Activated CD4-positive, alpha-beta T cell treated with anti-CD3 and anti-CD28 coated beads for 48 hours (primary cell): Measurements from ENCODE around the gene TWIST1.

Experiments used
- DNase-seq: peaks from one replicate; pipeline ENCODE4 v3.0.0-alpha.2; 2020

The TWIST1 gene

GRCh38 chr7:19112274-19113001 is 5.0 kb downstream of the TWIST1 start:
- DNase-seq, result no peak

DNA sequence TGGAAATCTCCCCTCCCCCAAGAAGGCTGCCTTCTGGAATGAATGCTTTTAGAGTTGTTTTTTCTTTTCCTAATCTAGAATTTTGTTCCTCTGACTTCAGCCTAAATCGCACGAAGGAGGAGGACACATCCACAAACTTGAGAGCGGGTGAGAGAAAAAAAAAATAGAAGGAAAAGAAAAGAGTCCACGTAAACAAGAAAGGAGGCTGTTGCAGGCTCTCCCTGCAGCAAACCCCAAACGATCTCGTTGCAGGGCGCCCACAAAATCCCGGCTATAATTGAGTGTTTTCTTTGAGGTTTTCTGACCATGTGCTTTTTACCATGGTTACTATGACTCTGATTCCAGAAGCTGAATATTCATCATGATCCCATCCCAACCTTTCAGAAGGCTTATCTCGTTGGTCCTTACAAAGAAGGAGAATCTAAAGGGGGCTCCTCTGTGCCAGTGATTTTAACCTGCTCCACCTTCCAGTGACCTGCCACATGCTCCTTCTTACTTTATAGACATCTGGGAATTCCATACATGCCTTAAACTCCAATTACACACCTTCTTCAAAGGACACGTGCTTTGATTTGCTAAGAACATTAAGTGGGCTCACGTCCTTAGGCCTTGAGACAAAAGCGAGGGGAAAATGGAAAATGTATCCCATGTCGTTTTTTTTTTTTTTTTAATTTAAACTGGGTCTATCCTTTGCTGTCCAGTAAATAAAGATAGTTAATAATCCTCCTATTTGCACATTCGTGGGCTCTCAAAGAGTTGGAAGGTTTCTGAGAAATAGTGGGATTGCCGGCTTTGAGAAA is 5.8 kb downstream of the TWIST1 start:
- DNase-seq, result no peak

- no peak for DNase-seq
These were observed 6.7 kb downstream of the TWIST1 start for GRCh38 chr7:19110776-19111175.

- DNase-seq, result no peak
These were observed 7.3 kb downstream of the TWIST1 start for GRCh38 chr7:19110026-19110730.

GRCh38 chr7:19109000-19109946 is 8.2 kb downstream of the TWIST1 start:
- DNase-seq, result no peak

DNA sequence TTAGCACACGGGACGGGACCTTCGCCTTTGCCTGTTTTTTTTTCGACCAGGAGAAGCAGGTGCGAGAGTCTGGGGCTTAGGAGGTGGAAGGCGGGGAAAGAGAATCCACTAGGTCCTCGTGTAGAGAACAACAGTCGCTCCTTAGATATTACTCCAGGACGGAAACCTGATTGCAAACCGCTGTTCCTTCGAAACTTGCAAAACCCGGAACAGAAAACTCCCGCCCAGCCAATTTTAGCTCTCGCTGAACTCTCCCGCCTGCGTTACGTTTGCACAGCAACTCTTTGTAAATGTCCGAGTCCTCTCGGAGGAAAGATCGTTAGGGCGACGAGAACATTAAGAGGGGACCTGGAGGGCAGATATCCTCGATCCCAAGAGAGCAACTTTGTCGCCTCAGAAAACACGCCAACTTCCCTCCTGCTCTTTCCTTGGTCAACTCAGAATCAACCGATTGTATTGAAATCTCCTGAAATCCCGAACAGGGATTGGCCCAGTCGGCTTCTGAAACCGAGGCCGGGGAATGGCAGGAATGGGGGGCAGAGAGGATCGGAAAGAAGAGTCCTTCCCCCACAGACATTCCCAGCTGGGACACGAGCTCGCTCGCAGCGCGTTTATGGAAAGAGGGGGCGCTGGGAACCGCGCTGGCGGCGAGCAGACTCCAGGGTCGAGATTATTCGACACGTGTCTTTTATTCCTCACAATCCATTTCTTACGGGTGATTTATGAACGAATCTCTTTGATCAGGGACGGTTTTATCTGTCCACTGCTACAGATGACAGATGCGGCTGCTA is 9.9 kb downstream of the TWIST1 start:
- no peak for DNase-seq

DNA sequence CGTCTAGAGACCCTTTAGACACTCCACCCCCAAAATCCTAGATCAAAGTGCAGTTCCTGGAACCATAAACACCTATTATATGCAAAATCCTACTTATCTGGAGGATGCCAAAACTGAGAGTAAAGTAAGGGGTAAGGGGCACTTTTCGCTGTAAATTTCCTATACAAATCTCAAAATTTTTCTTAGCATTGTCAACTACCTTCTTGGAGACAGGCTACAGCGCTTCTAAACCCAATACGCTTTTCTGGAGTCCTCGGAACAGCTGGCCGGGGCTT is 10.4 kb downstream of the TWIST1 start:
- DNase-seq, result no peak

GRCh38 chr7:19106241-19107080 is 11.0 kb downstream of the TWIST1 start:
- no peak for DNase-seq

DNA sequence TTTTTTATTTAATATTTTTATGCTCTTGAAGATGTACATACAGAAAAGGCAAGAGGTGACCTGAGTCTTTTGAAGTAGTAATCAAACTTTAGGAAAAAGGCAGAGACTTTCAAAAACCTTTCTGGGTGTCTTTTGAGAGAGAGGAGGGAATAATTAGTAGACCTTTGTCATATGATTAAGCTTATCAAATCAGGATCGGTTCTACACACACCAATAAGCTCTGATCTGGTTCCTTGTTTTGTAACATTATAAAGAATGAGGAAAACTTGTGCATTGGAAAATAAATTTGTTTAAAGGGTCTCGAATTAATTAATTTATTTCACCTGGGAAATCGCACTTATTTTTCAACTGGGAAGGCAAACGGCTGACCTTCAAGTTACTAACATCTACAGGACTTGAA is 11.9 kb downstream of the TWIST1 start:
- DNase-seq, result no peak

GRCh38 chr7:19104811-19105210 is 12.6 kb downstream of the TWIST1 start:
- DNase-seq, result no peak

DNA sequence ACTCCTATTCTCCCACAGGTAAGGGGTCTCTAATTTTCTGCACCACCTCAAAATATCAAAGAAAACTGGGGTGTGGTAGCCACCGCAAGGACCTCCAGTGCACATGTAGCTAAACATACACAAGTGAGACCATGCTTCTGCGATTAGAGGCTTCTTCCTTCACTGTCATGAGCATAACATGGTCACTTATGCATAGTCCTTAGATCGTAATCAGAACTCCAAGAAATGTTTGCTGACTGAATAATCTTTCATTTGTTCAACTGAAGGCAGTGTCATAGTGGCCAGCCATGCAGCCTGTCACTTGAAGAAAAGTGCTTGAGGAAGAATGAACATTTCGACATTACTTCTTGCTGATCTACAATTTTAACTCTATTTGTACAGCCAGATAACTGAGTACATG is 14.6 kb downstream of the TWIST1 start:
- DNase-seq, result no peak

GRCh38 chr7:19101909-19102308 is 15.5 kb downstream of the TWIST1 start:
- DNase-seq, result no peak

DNA sequence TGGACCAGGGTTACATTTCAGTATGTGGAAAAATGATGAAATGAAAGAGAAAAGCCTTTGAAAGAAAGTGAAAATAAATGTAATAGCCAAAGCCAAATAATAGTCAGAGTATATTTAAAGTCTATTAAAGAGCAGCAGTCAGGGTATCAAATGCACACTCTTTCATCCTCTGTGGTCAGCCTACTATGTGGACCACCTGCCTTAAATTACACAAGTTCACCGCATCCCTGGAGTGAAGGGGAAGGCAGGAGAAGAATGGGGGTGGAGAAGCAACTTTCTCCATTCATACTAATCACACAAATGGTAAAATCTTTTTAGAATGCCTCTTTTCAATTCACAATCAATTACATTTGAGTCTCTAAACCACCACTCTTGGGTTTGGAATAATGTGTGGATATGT is 16.0 kb downstream of the TWIST1 start:
- DNase-seq, result no peak

DNA sequence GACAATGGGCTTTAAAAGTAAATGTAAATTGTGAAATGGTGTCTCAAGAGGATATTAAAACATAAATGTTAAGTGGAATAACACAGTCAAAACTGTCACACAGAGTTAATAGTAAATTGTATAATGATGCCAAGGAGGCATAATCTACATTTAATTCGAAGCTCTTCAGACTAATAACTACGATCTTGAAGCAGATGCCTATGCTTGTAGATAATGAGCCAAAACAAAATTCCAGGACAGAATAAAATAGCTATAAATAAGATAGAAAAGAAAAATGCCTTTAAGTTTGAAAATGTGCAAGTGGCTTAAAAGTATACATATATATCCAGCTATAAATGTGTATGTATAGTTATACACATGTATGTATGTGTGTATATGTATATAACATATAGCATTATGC is 17.5 kb downstream of the TWIST1 start:
- no peak for DNase-seq

GRCh38 chr7:19099194-19099593 is 18.2 kb downstream of the TWIST1 start:
- DNase-seq, result no peak

DNA sequence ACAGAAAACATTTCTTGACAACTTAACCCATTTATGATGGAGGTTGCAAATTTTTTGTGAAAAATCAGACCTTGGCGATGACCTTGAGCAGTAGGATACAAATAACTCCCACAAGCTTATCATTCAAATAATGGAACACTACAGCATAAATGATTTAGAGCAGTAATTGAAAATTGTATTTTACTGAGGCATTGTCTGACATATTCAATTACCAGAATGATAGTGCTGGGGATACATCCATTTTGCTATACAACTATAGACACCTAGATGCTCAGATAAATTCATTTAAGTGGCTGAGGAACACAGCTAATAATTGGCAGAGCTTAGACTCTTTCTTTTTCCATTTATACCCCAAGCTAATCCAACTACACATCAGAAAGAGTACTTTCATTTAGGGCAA is 18.9 kb downstream of the TWIST1 start:
- no peak for DNase-seq

- DNase-seq, result no peak
These were observed 20.0 kb downstream of the TWIST1 start for GRCh38 chr7:19097165-19098055.

GRCh38 chr7:19095353-19095860 is 22.0 kb downstream of the TWIST1 start:
- DNase-seq, result no peak

DNA sequence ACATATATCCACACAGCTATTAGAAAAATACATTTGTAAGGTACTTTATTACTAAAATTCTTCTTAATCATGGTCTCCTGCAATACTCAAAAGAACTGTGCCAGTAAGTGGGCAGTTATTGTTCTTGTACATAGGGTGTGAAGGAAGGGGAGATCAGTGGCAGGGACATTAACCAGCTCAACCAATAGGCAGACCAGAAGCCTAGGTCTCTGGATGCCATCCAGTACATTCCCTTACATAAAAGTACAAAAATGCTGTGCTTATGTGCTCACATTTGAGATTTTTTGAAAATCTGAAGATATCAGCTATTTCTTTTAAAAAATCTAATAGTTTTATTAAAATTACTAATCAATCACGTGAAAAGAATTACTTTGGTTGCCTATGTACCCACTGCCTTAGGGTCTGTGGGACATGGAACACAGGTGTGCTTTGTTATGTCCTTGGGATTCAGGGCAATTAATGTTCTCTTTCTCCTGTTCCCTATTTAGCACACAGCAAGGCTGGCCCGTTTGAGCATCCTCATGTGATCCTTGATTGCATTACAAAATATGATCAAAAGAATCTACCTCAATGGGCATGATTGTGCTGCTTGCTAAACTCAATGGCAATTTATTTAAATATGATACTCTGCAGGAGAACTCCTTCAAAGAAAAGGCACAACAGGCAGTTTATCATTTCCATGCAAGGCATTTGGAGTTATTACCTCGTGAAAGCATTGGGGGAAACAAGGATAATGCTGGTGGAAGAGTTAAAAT is 22.7 kb downstream of the TWIST1 start:
- no peak for DNase-seq
